NCI-H2196 treated with DMSO at 0.1 percent for 48 hours (cell line): ENCODE measurements around the gene CHST11.

Experiments used
- DNase-seq: peaks from one replicate; lab custom pipeline; 2025; ENCODE audit not compliant: unreplicated experiment; lab: John Stamatoyannopoulos, UW

Gene CHST11

DNA sequence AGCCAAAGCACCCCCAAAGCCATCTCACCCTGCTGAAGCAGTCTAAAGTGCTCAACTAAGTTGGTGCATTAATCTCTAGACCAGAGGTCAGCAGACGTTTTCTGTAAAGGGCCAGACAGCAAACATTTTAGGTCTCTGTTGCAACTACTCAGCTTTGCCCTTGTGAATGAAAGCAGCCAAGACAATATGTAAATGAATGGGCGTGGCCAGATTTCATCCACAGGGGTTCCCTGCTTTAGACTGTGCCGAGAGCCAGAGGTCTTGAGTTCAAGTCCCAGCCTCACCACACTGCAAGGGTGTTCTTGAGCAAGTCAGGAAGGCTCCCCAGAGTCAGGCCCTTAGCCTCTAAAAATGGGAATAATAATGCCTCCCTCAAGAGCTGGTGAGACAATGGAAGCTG is 166.2 kb downstream of the CHST11 start:
- DNase-seq: no peak

DNA sequence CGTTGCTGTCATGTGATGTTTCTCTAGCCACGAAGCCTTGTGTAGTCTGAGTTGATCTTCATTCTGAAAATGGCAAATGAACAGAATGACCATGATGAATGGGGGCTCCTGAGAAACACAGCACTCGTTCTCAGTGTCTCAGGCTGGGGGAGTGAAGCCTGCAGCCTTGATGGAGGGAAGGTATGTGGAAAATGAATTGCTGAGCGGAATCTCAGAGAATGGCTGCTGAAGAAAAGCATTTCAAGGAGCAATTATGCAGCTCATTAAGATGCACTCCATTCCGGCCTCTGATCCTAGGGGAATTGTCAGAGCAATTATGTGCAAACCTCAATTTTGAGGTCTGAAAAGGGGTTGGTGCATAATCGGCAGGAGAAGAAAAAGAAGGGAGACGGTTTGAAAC is 167.1 kb downstream of the CHST11 start:
- no peak for DNase-seq

DNA sequence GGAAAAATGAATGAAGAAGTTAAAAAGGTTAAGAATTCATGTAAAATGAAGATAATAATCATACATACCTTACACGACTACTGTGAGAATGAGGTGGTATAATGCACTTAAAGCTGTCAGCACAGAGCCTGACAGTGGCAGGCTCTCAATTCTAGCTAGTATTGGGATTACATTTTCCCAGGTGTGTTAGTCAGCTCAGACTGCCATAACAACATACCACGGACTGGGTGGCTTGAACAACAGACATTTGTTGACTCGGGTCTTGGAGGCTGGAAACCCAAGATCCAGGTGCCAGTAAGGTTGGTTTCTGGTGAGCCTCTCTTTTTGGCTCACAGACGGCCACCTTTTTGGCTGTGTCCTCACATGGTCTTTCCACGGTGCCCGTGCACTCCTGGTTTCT is 167.8 kb downstream of the CHST11 start:
- no peak for DNase-seq

DNA sequence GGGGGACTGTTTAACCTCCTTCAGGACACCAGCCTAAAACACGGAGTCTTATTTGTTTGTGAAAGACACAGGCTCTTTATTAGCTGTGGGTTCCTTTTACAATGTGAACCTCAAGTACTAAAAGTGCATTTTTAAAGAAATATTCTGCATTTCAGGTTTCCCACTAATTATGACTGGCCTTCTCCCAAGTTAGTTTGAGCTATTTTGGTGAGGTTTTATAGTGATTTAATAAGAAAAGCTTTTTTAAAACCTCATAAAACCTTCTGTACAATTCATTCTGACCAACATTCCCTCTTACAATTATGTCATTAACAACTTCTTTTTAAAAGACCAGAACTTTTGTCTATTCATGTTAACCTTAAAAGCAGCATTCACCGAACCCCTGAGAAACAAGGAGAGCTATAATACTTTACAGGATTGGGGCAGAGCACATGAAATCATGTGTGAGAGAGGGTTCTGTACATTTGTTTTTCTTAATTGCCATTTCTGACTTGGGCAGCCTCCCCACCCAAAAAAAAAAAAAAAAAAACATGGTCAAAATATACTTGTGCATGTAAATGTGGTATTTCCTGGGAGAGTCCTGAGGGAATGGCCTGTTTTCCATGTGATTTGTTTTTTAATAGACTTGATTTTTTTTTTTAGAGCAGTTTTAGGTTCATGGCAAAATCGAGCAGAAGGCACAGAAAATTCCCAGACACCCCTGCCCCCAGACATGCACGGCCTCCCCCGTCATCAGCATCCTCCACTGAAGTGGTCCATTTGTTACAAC is 169.5 kb downstream of the CHST11 start:
- DNase-seq: no peak

DNA sequence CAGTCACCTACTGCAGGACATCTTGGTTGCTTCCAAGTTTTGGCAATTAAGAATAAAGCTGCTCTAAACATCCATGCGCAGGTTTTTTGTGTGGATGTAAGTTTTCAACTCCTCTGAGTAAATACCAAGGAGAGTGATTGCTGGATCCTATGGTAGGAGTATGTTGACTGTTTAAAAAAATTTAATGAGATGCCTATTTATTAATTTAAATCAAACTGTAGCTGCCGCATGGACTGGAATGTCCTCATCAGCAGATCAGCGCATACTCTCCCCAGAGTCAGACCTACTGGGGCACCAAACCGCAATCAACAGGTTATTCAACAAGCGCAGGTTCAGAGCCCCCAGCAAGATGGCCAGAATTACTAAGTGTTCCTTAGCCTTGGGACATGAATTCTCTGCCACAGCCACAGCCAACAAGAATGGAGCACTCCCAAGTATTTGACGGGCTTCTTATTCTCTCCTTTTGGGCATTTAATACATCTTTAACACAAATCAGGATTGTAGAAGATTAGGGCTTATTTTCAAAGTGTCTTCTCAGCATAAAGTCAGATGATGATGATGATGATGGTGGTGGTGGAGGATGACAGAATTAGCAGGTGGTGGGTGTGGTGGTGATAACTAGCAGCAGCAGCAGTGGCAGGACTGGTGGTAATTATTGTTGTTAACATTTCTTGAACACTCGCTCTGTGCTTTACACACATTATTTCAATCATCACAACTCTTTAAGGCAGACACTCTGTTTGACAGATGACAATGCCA is 170.7 kb downstream of the CHST11 start:
- no peak for DNase-seq

DNA sequence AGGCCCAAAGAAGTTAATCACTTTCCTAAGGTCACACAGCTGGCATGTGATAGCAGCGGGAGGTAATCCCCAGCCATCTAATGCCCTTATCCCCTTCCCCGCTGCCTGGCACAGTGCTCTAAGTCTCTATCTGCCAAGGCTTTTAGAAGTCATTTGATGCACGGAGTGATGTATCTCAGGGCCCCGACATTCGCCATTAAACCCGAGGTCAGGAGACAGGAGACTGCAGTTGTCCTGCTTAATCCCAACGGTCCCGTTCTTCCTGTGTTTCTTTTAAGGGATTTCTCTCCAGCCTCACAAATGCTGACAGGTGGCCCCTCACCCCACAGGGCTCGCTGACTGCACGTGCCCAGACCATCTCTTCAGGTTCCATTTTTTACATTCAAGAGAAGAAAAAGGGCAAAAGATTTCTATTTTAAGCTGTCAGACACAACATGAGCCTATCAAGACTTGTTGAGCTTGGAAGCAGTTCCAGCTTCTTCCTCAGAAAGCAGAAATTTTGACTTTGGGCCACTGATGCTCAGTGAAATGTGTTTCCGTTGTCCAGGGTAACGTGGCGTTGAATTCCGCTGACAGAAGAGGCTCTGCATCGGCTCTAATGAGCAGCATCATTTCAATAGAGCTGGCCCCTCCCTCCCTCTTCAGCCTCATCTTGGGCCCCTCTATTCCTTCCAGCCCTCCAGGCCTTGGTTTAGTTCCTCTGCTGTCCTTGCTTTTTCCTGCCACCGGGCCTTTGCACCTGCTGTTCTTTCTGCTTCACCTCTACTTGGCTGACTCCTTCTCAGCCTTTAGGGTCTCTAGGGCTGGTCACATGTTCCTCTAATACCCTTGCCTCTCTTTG is 171.5 kb downstream of the CHST11 start:
- no peak for DNase-seq

DNA sequence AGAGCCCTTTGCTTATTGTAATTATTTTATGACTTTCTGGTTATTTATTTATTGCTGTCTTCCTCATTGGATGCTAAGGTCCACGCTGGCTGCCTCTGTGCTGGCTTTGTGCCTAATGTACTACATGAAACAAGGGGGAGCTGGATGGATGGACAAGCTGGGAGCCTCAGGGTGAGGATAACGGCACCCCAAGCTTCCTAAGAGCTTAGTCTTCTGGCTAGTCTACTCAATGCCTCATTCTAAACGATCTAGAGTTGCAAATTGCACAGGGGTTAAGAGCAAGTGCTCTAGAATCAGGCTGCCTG is 172.0 kb downstream of the CHST11 start:
- DNase-seq: no peak

DNA sequence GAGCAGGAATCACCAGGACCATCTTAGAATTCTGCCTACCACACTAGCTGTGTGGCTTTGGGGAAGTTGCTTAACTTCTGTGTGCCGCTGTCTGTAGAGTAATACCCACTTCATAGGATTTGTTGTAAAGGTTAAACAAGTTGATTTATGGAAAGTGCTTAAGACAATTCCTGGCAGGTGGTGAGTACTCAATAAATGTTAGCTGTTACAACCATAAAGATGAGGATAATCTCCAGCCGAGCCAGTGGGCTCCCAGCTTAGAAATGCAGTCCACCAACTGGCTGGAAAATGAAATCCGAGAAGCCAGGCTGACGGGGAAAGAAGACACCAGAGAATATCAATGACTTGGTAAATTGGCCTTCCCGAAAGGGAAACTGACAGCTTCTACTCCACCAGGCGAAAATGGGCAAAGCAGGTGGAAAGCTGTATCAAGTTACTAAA is 173.5 kb downstream of the CHST11 start:
- DNase-seq: no peak

DNA sequence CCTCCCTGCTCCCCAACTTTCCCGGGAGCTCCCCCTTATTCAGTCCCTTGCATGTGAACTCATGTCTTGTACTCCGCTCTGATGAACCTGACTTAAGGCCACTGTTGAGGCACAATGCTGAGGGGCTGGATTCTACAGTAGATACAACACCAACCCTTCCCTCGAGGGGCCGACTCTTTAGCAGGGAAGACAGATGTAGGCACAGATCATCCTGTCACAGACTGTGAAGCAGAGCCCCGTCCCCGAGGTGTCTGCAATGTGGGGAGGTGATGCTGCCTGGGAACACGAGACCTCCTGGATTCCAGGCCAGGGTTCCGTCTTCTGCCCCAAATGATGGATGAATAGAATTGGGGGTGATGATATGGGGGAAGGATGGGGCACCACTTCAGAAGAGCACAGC is 175.1 kb downstream of the CHST11 start:
- no peak for DNase-seq

DNA sequence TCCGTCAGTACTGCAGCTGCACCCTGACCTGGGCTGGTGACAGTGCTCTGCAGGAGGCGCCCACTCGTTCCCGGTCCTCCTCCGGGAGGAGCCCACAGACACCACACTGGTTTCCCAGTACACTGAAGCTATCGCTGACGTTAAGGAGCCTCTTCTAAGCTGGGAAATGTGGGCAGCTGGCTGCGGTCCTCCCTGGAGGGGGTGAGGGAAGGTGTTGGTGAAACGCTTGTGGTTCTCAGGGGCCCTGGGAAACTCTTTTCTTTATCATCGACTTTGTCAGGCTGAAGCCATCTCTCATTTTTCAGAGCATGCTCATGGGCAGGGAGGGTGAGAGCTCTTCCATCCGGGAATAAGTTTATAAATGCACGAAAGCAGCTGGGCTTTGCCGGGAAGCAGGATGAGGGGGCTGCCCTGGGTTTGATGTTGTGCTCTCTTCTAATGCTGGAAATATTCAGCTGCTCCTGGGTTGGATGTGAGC is 176.0 kb downstream of the CHST11 start:
- DNase-seq: no peak

DNA sequence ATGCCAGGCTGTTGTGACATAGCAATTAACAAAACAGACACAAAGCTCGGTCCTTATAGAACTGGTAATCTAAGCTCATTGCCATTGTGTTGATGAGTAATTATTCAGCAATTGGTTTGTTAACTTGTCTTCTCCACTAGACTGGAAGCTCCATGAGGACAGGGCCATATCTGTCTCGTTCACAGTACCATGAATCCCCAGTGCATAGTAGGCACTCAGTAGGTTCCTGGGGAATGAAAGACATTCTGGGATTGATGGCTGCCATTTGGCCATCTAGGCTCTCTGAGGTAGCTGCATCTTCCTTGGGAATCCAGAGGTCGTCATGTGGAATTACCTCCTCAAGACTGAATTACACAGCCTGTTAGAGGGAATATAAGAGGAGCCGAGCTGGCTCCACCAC is 177.3 kb downstream of the CHST11 start:
- DNase-seq: no peak

DNA sequence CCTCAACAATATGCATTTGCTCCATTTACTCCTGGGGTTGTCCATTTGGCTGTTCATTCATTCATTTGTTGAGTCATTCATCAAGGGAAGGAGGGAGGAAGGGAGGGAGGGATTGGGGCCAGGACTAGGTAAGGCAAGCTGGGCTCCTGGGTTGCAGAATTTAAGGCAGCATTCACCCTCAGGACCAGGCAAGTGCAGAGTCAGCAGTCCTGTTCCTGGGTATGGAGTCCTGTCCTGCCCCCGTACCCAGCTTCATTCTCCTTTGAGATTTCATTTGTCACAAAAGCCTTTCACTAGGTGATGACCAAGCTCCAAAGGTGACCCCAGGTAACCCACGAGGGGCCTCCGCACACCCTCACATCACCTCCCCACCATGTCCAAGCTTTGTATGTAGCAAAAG is 178.1 kb downstream of the CHST11 start:
- no peak for DNase-seq

DNA sequence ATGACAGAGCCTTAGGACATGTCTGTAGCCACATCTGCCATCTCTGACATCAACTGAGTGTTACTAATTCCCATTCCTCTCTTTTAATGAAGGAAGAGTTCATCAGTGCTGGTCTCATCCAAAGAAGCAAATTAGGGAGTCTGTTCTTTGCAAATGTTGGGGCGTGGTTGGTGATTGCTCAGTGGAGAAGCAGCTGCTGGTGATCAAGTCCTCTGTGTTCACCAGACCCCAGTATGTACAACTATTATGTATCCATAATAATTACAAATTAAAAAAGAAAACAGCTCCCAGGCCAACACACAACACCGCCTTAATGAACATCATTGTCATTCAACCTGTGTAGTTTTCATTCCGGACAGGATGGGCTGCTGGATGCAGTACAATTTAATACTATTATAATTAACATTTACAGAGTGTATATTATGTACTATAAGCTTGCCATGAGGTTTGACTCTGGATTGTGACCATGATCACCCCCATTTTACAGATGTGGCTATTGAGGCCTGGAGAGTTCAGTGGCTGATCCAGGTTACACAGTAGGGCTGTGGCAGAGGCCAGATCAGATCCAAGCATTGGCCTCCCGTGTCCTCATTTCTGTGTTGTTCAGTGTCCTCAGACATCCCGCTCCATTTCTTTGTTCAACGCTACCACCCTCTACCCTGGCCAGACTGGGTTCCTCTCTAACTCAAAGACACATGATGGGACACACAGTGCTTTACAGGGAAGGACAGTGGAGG is 179.0 kb downstream of the CHST11 start:
- no peak for DNase-seq

DNA sequence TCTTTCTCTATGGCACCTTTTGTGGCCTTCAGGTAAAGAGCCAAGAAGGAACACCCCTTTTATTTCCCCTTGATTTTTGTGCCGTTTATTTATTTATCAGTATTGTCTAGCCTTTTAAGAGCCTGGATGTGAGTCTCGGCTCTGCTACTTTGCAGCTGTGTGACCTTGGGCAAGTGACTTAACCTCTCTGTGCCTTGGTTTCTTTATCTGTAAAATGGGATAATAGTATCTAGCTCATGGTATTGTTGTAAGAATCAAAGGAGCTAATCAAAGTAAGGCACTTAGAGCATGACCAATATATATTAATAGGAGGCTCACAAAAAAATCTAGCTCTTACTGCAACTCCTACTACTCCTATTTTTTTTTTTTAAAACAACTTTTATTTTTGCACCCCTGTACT is 179.7 kb downstream of the CHST11 start:
- no peak for DNase-seq

DNA sequence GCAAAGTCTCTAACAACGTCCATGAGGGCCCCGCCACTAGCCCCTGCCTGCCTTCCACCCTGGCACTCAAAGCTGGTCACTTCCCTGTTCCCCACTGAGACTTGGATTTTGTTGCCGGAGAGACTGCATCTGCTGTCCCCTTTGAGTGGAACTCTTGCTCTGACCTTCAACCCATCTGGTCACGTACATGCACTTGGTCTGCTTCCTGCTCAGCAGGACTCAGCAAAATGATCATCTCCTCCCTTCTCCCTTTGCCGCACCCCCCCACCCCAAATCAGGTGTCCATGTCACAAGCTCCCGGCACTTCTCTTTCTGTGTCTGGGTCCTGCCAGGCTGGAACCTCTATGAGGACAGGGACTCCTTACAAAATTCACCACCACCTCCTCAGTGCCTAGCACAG is 180.9 kb downstream of the CHST11 start:
- DNase-seq: no peak

DNA sequence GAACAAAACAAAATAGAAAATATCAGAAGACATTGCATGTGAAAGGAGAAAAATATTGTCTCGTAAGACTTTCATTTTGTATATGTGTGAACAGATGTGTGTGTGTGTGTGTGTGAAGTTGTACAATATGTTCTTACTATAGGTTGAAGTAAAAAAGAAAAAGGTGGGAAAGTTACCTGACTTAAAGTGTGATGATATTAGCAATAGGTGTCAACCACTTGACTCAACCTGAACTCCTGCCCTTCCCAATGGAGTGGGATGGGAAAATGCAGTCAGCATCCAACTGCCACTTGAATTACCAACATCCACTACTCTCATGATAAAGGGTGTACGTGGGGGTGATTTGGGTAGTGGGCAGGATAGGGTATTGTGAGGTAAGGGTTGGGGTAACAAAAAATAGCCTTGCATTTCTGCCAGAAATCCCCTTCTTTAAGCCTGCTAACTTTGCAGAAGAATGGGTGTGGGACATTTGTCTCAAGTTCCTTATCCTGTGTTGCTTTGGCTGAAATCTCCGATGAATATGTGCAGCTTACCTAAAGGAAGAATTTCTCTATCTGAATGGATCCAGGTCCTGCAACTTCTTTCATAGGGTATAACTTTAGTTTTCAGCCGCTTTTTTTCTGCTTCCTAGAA is 181.6 kb downstream of the CHST11 start:
- DNase-seq: no peak

DNA sequence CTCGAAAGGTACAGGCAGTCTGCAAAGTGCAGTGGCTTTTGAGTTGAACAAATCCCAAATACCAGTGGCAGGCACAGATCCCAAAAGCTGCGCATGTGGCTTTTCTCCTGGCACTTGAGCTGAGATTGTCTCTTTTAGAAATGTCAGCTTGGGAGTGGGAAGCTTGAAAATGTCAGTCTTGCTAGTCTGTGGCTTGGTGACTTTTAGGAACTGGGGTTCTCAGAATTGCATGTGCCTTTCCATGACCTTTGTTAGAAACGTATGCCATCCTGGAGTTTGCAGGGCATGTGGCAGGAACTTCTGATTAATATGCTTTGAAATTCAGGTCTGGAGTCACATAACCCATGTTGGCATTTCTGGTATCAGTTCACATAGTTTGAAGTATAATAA is 182.1 kb downstream of the CHST11 start:
- no peak for DNase-seq

DNA sequence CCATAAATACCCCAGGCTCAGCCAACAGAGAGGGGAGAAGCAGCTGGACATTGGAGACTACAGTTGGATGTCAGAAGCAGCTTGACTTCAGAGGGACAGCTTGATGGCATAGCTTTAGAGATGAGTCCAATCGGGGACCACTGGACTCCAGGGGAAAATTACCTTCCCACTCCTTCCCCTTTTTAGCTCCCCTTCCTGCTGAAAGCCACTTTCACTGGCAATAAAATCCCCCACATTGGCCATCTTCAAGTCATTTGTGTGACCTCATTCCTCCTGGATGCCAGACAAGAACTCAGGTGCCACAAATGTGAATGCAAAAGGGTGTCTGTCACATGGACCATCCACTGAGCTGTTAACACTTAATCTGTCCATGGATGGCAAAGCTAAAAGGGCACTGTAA is 184.2 kb downstream of the CHST11 start:
- no peak for DNase-seq

DNA sequence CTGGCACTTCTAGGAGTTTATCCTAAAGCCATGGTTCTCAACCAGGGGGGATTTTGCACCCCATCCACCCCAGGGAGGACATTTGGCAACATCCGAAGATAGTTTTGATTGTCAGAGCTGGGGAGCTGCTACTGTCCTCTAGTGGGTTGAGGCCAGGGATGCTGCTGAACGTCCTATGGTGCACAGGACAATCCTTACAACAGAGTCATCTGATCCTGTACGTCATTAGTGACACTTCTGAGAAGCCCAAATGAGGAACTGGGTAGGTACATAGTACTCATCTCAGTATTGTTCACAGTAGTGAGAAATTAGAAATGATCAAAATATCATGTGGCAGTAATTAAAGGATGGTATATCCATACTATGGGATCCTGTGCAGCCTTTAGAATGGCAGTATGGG is 185.1 kb downstream of the CHST11 start:
- no peak for DNase-seq

DNA sequence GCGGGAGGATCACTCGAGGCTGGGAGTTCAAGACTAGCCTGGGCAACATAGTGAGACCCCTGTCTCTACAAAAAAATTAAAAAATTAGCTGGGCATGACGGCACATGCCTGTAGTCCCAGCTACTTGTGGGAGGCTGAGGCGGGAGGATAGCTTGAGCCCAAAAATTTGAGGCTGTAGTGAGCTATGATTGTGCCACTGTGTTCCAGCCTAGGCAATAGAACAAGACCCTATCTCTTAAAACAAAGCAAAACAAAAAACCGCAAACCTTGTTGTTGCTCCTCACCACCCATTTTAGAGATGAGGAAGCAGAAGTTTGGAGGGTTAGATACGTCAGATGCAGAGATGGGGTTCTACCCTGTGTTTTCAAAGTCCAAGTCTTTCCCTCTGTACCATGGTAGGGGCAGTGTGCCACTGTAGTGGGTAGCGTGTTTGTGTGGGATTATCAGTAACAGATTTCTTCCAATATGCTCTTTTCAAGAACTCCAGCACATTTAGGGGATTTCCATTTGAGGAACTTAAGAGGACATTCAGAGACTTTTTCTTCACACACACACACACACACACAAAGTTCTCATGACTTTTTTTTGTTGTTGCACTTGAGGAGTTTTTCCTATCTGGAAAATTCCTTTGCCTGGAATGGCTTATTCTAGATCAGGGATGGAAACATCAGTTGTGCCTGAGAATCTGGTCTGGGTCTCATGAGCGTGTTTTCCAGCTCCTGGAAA is 186.5 kb downstream of the CHST11 start:
- no peak for DNase-seq
